Thoracic aorta (tissue), 2 donors: ENCODE results near the gene BCAS3. TPM values are rescaled to one million over a fixed set of nuclear protein-coding genes. Genes with fewer than 3 reads are reported as not detected.

Experiments used
- ATAC-seq: fragments of 150-250 bp; one replicate; pipeline ENCODE4 v1.8.0; 2017; ENCODE audit warnings: low read depth; ENCODE audit not compliant: insufficient number of reproducible peaks, low FRiP score
- DNase-seq: peaks from one replicate; pipeline ENCODE4 v3.0.0-alpha.2; 2020; ENCODE audit warnings: low spot score
- H3K27ac ChIP-seq, 2 donors: fragments of 200-600 bp; sonication (generic); 1 replicate in 1 of 2; 2 replicates in 1 of 2; pipeline ENCODE4 v1.5.1; 2016; ENCODE audit warnings: mild to moderate bottlenecking in 2 of 2, moderate library complexity in 2 of 2
- H3K27me3 ChIP-seq: fragments of 200-600 bp; sonication (generic); replicated peaks from 2 replicates; pipeline ENCODE4 v1.6.0; 2016; ENCODE audit warnings: mild to moderate bottlenecking; ENCODE audit not compliant: insufficient read depth
- H3K36me3 ChIP-seq: fragments of 200-600 bp; sonication (generic); one replicate; pipeline ENCODE4 v1.5.1; 2016
- H3K4me1 ChIP-seq, 2 donors: fragments of 200-600 bp; sonication (generic); 1 replicate in 1 of 2; 2 replicates in 1 of 2; pipeline versions ENCODE4 v1.5.1 to v1.6.0; 2016; ENCODE audit warnings: low read depth in 2 of 2, mild to moderate bottlenecking in 1 of 2; ENCODE audit not compliant: control insufficient read depth in 1 of 2
- H3K4me3 ChIP-seq: fragments of 200-600 bp; sonication (generic); 2 replicates; pipeline ENCODE4 v1.5.1; 2016; ENCODE audit warnings: mild to moderate bottlenecking
- H3K9me3 ChIP-seq: fragments of 200-600 bp; sonication (generic); 2 replicates; pipeline ENCODE4 v1.5.1; 2016
- total RNA-seq, 2 donors: library from RNA; depleted of rRNA; stranded (reverse); fragments of >200 nt; gene quantifications; one replicate each; pipeline versions ENCODE4 v1.1.0 to v1.2.3, GENCODE V29; 2016
- TF ChIP-seq, protein P1 (sequence below): fragments of 200-600 bp; sonication (generic); IDR thresholded peaks from one replicate; pipeline ENCODE4 v1.5.1; 2019; ENCODE audit warnings: antibody characterized with exemption

BCAS3 gene
- total RNA-seq, 2 donors from 2014 or later: 35.1 to 69.3 TPM

DNA sequence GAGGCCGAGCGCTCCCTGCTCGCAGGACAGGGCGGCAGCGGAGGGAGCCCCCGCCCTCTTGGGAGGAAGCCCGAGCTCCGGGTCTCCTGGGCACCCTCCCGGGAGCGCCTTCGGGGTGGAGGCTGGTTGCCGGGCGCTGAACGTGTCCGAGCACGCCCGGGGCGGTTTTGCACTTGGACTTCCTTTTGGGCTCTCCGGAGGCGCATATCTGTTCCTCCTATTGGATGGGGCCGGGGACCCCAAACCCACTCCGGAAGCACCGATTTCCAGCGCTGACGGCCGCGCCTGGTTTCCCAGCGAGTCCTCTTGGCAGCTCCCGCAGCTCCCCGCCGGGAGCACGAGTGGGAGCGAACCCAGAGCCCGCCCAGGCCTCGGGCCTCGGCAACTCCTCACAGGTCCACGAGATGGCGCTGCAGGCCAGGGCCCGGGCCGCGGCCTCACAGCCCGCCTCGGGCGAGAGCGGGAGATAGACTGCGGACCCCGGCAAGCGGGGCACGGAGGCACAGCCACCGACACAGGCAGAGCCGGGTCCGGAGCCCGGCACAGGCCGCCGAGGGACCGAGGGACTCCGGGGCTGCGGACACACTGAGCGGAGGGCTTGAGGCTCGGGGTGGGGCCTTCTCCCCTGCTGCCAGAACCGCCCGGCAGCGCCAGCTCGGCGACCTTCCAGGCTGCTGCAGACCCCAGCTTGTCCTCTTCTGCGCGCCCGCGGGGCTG is 734.6 kb downstream of the BCAS3 start:
- H3K27ac ChIP-seq: peak overlapping the region; percentile 94 to 96
- peaks cover 12 to 82% of the 10 kb centered on the region in 2 donors for H3K4me1 ChIP-seq
- H3K4me3 ChIP-seq: peak overlapping the region; percentile 82
- ATAC-seq (peak; percentile 57), DNase-seq (no peak)
- TF ChIP-seq, protein P1, sequence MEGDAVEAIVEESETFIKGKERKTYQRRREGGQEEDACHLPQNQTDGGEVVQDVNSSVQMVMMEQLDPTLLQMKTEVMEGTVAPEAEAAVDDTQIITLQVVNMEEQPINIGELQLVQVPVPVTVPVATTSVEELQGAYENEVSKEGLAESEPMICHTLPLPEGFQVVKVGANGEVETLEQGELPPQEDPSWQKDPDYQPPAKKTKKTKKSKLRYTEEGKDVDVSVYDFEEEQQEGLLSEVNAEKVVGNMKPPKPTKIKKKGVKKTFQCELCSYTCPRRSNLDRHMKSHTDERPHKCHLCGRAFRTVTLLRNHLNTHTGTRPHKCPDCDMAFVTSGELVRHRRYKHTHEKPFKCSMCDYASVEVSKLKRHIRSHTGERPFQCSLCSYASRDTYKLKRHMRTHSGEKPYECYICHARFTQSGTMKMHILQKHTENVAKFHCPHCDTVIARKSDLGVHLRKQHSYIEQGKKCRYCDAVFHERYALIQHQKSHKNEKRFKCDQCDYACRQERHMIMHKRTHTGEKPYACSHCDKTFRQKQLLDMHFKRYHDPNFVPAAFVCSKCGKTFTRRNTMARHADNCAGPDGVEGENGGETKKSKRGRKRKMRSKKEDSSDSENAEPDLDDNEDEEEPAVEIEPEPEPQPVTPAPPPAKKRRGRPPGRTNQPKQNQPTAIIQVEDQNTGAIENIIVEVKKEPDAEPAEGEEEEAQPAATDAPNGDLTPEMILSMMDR: peak; percentile 99
- H3K27me3 ChIP-seq: no peaks in the 10 kb centered on the region
- H3K36me3 ChIP-seq: no peaks in the 10 kb centered on the region
- no peaks in the 10 kb centered on the region for H3K9me3 ChIP-seq

DNA sequence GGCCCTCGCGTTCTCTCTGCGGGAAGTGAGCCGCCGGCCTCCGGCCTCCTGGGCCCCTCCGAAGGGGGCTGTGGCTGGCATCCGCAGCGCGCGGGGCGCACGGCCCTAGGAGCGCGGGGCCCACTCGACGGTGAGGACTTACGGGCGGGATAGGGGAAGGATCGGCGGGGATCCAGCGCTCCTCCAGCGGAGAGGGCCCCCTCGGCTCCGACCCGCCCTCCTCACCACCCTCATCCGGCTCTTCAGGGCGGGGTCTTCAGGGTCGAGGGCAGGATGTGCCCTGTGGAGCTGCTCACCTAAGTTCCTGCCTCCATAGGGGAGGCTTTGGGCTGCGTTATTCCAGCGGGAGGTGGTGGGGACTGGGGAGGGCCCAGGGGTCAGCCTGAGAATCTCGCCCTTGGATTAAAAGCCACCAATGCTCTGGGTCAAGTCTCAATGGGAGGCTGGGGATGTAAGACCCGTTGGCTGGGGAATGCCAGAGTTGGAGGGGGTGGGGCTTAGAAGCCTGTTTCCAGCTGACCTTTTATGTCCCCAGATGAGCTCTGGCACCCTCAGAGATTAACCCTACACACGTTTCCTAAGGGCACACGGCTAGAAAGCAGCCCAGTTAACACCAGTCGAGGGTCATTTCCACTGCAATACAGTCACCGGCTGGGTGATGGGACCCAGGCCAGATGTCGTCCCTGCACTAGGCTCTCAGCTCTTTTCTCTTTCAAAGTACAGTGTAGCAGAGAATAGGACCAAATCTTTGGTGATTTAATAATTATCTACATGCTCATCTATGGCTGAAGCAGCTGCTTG is 735.4 kb downstream of the BCAS3 start:
- ATAC-seq (no peak), DNase-seq (no peak)
- H3K27me3 ChIP-seq: no peaks in the 10 kb centered on the region

DNA sequence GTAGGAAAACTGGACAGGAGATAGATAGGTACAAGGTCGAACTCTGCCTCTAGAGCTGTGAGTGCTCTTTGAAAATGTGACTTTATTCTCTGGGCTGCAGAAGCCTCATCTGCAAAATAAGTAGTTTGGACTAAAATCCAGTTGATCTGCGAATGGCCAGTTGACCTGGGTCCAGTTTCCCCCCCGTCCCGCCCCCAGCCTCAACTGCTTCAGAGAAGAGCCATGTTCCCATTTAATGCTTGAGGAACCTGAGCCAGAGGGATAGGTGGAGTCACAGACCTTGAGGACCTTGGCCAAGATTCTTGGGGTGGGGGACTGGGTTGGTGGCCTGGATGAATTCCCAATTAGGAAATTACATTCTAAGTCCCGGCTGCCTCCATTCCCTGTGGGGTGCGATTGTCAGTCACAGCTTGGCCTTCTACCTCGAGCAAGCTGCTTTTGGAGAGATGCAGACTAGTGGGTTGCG is 736.0 kb downstream of the BCAS3 start:
- Histone ChIP-seq H3K36me3 (no peaks in the 10 kb centered on the region), H3K27me3 (no peaks in the 10 kb centered on the region), H3K4me1 (peaks cover 11 to 70% of the 10 kb centered on the region in 2 donors), H3K4me3 (peak overlapping the region; percentile 82), H3K27ac (peak overlapping the region; percentile 94 to 96), H3K9me3 (no peaks in the 10 kb centered on the region)
- no peak for ATAC-seq
- TF ChIP-seq, protein P1: no peak
- no peak for DNase-seq

More for the DNA sequence above, 735.4 kb downstream of the BCAS3 start:
- TF ChIP-seq, protein P1: no peak
- Histone ChIP-seq H3K9me3 (no peaks in the 10 kb centered on the region), H3K4me3 (peak overlapping the region; percentile 82), H3K4me1 (peaks cover 12 to 74% of the 10 kb centered on the region in 2 donors), H3K27ac (peak overlapping the region; percentile 94 to 96), H3K36me3 (no peaks in the 10 kb centered on the region)

DNA sequence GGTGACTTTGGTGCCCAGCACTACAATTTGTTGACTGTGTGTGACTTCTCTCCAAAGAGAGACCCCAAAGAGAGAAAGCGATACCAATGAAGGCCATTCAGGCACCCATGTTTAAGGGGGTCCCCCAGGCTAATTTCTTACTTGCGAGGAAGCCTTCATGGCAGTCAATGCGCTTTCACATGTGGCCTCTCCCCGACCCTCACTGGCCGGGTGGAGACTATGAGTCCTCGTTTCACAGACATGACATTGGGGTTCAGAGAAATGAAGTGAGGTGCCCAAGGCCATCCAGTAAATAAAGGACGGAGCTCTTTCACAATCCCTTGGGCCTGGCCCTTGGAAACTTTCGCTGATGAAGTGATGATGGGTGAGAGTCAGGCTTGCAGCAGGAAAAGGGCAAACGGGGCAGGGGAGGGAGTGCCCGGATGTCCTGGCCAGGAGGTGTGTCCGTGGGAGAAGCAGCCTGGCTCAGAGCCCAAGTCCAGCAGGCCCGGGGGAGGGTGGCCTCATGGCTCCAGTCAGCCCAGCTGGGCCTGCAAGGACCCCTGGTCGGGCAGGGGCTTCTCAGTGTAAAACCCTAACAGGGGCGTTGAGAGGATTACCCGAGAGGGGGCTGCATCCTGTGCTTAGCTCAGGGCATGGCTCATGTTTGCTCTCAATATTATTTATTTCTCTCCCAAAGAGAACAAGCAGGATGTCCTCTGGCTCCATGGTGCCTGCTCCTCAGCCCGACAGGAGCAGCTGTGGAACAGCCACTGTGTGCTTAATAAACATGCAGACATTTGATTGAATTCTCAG is 736.7 kb downstream of the BCAS3 start:
- no peak overlapping the region for H3K27ac ChIP-seq

More for the DNA sequence above, 736.7 kb downstream of the BCAS3 start:
- no peak for ATAC-seq
- no peaks in the 10 kb centered on the region for H3K9me3 ChIP-seq
- no peak overlapping the region for H3K4me3 ChIP-seq
- H3K36me3 ChIP-seq: no peaks in the 10 kb centered on the region
- peaks cover 8 to 64% of the 10 kb centered on the region in 2 donors for H3K4me1 ChIP-seq
- H3K27me3 ChIP-seq: no peaks in the 10 kb centered on the region
- no peak for DNase-seq
- TF ChIP-seq, protein P1: no peak
